ENCODE measurements around the gene CFAP61.
"Not testable (repeated sequence)": the region's sequence is repeated elsewhere in the genome, so short reads cannot be mapped to it uniquely, and the experiment has no call there.

The CFAP61 gene

GRCh38 chr20:20233041-20233514 lies 180.7 kb downstream of the CFAP61 start:
- DNase-seq (ENCODE audit: low read depth in 2 of 2) = no peak

GRCh38 chr20:20235681-20236080 lies 183.3 kb downstream of the CFAP61 start:
- DNase-seq (ENCODE audit: low read depth in 2 of 2) = no peak

- DNase-seq (ENCODE audit: low read depth in 2 of 2) = peak in 1 of 2 experiments; percentile 4
Measured at GRCh38 chr20:20237093-20237959, 185.0 kb downstream of the CFAP61 start.

GRCh38 chr20:20241976-20242375 lies 189.6 kb downstream of the CFAP61 start:
- no peak for DNase-seq (ENCODE audit: low read depth in 2 of 2)

- DNase-seq (ENCODE audit: low read depth in 2 of 2) = not testable (repeated sequence)
Measured at GRCh38 chr20:20244384-20244783, 192.1 kb downstream of the CFAP61 start.

- DNase-seq (ENCODE audit: low read depth in 2 of 2) = no peak
Measured at GRCh38 chr20:20246996-20247633, 194.8 kb downstream of the CFAP61 start.

GRCh38 chr20:20248620-20249200 lies 196.4 kb downstream of the CFAP61 start:
- no peak for DNase-seq (ENCODE audit: low read depth in 2 of 2)

GRCh38 chr20:20251317-20251716 lies 199.0 kb downstream of the CFAP61 start:
- no peak for DNase-seq (ENCODE audit: low read depth in 2 of 2)

- DNase-seq (ENCODE audit: low read depth in 2 of 2) = no peak
Measured at GRCh38 chr20:20251836-20252235, 199.5 kb downstream of the CFAP61 start.

GRCh38 chr20:20253039-20253743 lies 200.9 kb downstream of the CFAP61 start:
- no peak for DNase-seq (ENCODE audit: low read depth in 2 of 2)

- no peak for DNase-seq (ENCODE audit: low read depth in 2 of 2)
Measured at GRCh38 chr20:20253744-20254330, 201.5 kb downstream of the CFAP61 start.

- DNase-seq (ENCODE audit: low read depth in 2 of 2) = no peak
Measured at GRCh38 chr20:20255099-20255498, 202.8 kb downstream of the CFAP61 start.

- no peak for DNase-seq (ENCODE audit: low read depth in 2 of 2)
Measured at GRCh38 chr20:20259533-20259932, 207.2 kb downstream of the CFAP61 start.

GRCh38 chr20:20261159-20261558 lies 208.8 kb downstream of the CFAP61 start:
- no peak for DNase-seq (ENCODE audit: low read depth in 2 of 2)

- DNase-seq (ENCODE audit: low read depth in 2 of 2) = no peak
Measured at GRCh38 chr20:20265210-20265609, 212.9 kb downstream of the CFAP61 start.

- DNase-seq (ENCODE audit: low read depth in 2 of 2) = no peak
Measured at GRCh38 chr20:20266552-20266951, 214.2 kb downstream of the CFAP61 start.

- no peak for DNase-seq (ENCODE audit: low read depth in 2 of 2)
Measured at GRCh38 chr20:20267685-20268370, 215.5 kb downstream of the CFAP61 start.

GRCh38 chr20:20271271-20271670 lies 218.9 kb downstream of the CFAP61 start:
- DNase-seq (ENCODE audit: low read depth in 2 of 2) = no peak

GRCh38 chr20:20272686-20273085 lies 220.4 kb downstream of the CFAP61 start:
- DNase-seq (ENCODE audit: low read depth in 2 of 2) = no peak

GRCh38 chr20:20273286-20273685 lies 221.0 kb downstream of the CFAP61 start:
- no peak for DNase-seq (ENCODE audit: low read depth in 2 of 2)

- DNase-seq (ENCODE audit: low read depth in 2 of 2) = no peak
Measured at GRCh38 chr20:20274821-20275220, 222.5 kb downstream of the CFAP61 start.
